Ascending aorta (tissue), 2 donors: ENCODE measurements around the gene TMEM219. TPM values are rescaled to one million over a fixed set of nuclear protein-coding genes. Genes with fewer than 3 reads are reported as not detected.

Experiments
- DNase-seq, 2 donors: peaks; one replicate each; pipeline ENCODE4 v3.0.0-alpha.2; 2019; ENCODE audit warnings: low spot score in 2 of 2
- H3K27ac ChIP-seq, 2 donors: fragments of 200-600 bp; sonication (generic); one replicate each; pipeline ENCODE4 v1.5.1; 2016 to 2017; ENCODE audit warnings: mild to moderate bottlenecking in 1 of 2
- H3K27me3 ChIP-seq: fragments of 200-600 bp; sonication (generic); one replicate; pipeline ENCODE4 v1.5.1; 2017
- H3K36me3 ChIP-seq, 2 donors: fragments of 200-600 bp; sonication (generic); one replicate each; pipeline ENCODE4 v1.5.1; 2016
- H3K4me1 ChIP-seq, 2 donors: fragments of 200-600 bp; sonication (generic); one replicate each; pipeline ENCODE4 v1.5.1; 2016 to 2017; ENCODE audit warnings: mild to moderate bottlenecking in 1 of 2
- H3K4me3 ChIP-seq, 2 donors: fragments of 200-600 bp; sonication (generic); one replicate each; pipeline ENCODE4 v1.5.1; 2016 to 2017; ENCODE audit warnings: mild to moderate bottlenecking in 1 of 2
- H3K9me3 ChIP-seq, 2 donors: fragments of 200-600 bp; sonication (generic); one replicate each; pipeline ENCODE4 v1.5.1; 2016
- intact Hi-C: fragments of 100-400 bp; cut with DNase I; formaldehyde crosslinking; loops from one replicate; pipeline ENCODE4 v1.15.1; 2023
- total RNA-seq: library from RNA; depleted of rRNA; stranded (reverse); fragments of >200 nt; gene quantifications from one replicate; pipeline ENCODE4 v1.1.0, GENCODE V29; 2016
- TF ChIP-seq, protein P1 (sequence below), 3 experiments: fragments of 200-600 bp in 2 of 3; fragments of 450-650 bp in 1 of 3; sonication (generic) in 2 of 3; IDR thresholded peaks; one replicate each; pipeline ENCODE4 v1.5.1; 2016 to 2019; ENCODE audit warnings: antibody characterized with exemption in 3 of 3, mild to moderate bottlenecking in 1 of 3, moderate library complexity in 1 of 3

Gene TMEM219
- total RNA-seq, 1 donor from 2014 or later = 49.2 TPM

DNA sequence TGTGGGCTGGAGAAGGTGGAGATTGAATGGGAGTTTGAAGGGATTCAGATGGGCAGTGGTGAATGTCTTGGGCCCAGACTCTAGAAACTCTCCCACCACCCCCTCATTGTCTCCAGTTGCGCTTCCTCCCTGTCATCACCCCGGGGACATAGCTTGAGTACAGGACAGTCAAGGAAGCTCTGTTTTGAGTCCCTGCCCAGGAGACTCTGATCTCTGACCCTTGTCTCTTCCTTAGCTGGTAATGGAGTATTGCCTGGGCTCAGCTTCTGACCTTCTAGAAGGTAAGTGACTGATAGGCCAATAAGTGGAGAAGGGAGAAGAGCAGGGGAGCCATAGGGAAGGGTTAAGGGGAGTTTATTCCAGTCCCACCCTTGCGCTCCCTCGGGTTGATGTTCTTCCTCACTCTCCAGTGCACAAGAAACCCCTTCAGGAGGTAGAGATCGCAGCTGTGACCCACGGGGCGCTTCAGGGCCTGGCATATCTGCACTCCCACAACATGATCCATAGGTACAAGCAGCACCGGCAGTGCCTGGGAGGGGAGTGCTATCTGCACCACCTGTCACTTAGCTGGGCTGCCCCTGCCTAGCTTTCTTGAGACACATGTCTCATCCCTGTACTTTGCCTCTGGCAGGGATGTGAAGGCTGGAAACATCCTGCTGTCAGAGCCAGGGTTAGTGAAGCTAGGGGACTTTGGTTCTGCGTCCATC is 16.8 kb downstream of the TMEM219 start:
- DNase-seq = no peak
- peaks cover 51 to 61% of the 10 kb centered on the region in 2 donors for H3K36me3 ChIP-seq
- H3K9me3 ChIP-seq = no peaks in the 10 kb centered on the region
- H3K4me1 ChIP-seq = peaks cover 12 to 21% of the 10 kb centered on the region in 2 donors
- intact Hi-C loops = no loop called here
- no peaks in the 10 kb centered on the region for H3K27me3 ChIP-seq
- H3K4me3 ChIP-seq = no peak overlapping the region
- TF ChIP-seq, protein P1, sequence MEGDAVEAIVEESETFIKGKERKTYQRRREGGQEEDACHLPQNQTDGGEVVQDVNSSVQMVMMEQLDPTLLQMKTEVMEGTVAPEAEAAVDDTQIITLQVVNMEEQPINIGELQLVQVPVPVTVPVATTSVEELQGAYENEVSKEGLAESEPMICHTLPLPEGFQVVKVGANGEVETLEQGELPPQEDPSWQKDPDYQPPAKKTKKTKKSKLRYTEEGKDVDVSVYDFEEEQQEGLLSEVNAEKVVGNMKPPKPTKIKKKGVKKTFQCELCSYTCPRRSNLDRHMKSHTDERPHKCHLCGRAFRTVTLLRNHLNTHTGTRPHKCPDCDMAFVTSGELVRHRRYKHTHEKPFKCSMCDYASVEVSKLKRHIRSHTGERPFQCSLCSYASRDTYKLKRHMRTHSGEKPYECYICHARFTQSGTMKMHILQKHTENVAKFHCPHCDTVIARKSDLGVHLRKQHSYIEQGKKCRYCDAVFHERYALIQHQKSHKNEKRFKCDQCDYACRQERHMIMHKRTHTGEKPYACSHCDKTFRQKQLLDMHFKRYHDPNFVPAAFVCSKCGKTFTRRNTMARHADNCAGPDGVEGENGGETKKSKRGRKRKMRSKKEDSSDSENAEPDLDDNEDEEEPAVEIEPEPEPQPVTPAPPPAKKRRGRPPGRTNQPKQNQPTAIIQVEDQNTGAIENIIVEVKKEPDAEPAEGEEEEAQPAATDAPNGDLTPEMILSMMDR (IDR thresholded peaks at IDR 0.05) = no peak
- no peak overlapping the region for H3K27ac ChIP-seq

DNA sequence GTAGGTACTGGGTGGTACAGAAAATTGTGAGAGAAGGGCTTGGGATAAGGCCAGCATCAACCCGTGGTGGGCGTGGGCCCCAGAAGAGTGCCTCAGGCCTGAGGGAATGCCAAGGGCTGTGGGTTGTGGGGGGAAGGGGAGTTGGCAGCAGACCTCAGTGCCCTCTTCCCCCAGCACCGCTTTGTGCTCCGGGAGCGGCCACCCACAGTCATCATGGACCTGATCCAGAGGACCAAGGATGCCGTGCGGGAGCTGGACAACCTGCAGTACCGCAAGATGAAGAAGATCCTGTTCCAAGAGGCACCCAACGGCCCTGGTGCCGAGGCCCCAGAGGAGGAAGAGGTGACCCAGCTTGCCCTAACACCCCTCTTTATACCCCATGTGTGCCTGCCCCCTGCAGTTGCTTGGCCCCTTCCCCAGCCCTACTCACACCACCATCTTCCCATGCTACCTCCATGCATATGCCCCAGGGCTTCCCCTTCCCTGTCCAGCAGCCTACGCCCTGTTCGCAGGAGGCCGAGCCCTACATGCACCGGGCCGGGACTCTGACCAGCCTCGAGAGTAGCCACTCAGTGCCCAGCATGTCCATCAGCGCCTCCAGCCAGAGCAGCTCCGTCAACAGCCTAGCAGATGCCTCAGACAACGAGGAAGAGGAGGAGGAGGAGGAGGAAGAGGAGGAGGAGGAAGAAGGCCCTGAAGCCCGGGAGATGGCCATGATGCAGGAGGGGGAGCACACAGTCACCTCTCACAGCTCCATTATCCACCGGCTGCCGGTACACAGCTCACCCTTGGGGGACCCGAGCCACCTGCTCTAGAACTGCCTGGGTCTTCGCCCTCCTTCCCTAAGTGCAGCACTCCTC is 20.9 kb downstream of the TMEM219 start:
- Histone ChIP-seq H3K9me3 (no peaks in the 10 kb centered on the region), H3K27ac (no peak overlapping the region), H3K4me3 (no peak overlapping the region), H3K4me1 (no peaks in the 10 kb centered on the region), H3K27me3 (no peaks in the 10 kb centered on the region), H3K36me3 (peaks cover 88 to 100% of the 10 kb centered on the region in 2 donors)
- TF ChIP-seq, protein P1 (IDR thresholded peaks at IDR 0.05) = no peak
- intact Hi-C loops = no loop called here
- no peak for DNase-seq

DNA sequence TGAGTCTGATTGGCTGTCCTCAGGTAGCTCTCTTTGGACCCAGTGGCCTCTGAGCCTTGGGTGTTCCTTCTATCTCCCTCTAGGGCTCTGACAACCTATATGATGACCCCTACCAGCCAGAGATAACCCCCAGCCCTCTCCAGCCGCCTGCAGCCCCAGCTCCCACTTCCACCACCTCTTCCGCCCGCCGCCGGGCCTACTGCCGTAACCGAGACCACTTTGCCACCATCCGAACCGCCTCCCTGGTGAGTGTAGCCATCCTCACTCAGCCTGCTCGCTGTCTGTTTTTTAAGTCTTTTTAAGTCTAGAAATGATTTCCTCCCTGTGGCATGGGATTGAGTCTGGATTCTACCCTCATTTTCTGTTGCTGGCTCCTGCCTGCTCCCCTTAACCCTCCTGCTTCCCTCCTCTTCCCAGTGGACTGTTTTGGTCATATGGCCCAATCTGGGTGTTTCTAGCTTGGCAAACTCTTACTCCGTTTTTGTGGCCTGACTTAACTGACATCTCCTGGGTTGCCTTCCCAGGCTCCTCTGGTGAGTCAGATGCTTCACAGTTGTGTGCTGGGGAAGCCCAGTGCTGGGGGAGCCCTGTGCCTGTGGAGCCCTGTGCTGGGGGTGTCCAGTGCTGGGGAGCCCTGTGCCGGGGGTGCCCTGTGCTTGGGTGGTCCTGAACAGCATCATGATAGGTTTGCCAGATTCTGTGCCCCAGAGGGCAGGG is 21.7 kb downstream of the TMEM219 start:
- intact Hi-C loops = no loop called here
- TF ChIP-seq, protein P1 (IDR thresholded peaks at IDR 0.05) = no peak
- no peak for DNase-seq
- Histone ChIP-seq H3K27ac (no peak overlapping the region), H3K27me3 (no peaks in the 10 kb centered on the region), H3K4me1 (no peaks in the 10 kb centered on the region), H3K36me3 (peaks cover 91 to 100% of the 10 kb centered on the region in 2 donors), H3K4me3 (no peak overlapping the region), H3K9me3 (no peaks in the 10 kb centered on the region)

DNA sequence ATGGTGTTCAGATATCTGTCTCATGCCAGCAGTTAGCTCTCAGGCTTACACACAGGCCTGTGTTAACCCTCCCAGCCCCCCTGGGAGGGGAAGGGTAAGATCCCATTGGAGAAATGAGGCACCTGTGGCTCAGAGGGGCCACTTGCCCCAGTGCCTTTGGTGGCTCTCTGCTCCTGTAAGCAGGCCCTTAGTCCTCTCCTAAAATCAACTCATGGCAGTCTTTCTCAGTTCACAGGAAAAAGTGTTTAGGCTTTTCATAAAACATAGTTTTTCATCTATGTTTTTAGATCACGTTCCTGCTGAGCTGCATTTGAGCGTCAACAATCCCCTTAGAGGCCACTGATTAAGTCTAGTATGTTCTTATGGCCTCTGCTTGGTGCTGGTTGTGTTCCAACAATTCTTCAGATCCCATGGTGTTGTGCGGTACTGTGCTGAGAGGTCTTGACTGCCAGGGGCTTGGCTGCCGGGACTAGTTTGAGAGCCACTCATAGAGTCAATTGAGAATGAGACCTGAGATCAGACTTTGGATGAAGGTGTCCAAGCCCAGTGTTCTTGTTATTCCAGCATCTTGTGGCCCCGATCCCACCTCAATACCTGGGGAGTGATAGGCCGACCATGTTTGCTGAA is 22.4 kb downstream of the TMEM219 start:
- H3K4me3 ChIP-seq = no peak overlapping the region
- no peak overlapping the region for H3K27ac ChIP-seq
- peaks cover 90 to 100% of the 10 kb centered on the region in 2 donors for H3K36me3 ChIP-seq
- intact Hi-C loops = no loop called here
- H3K4me1 ChIP-seq = no peaks in the 10 kb centered on the region
- no peaks in the 10 kb centered on the region for H3K9me3 ChIP-seq
- TF ChIP-seq, protein P1 (IDR thresholded peaks at IDR 0.05) = no peak
- H3K27me3 ChIP-seq = no peaks in the 10 kb centered on the region
- DNase-seq = no peak

DNA sequence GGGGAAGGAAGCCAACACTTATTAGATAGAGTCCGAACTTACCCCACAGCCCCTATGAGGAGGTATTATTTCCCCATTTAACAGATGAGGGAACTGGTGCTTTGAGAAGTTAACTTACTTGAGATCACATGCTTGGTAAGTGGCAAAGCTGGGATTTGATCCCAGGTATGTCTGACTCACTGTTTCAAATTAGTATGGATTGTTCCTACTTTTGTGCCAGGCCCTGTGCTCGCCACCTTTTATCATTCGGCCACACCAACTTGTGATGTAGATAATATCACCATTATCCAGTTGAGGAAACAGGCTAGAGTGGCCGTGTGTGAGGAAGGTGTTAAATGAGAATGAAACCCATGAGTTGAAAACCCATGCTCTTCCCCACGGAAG is 22.9 kb downstream of the TMEM219 start:
- H3K27ac ChIP-seq = no peak overlapping the region
- H3K36me3 ChIP-seq = peaks cover 89 to 100% of the 10 kb centered on the region in 2 donors
- no peaks in the 10 kb centered on the region for H3K9me3 ChIP-seq
- DNase-seq = no peak
- TF ChIP-seq, protein P1 (IDR thresholded peaks at IDR 0.05) = no peak
- intact Hi-C loops = no loop called here
- no peaks in the 10 kb centered on the region for H3K27me3 ChIP-seq
- no peaks in the 10 kb centered on the region for H3K4me1 ChIP-seq
- H3K4me3 ChIP-seq = no peak overlapping the region
